Measurements from ENCODE around the gene EFNA4.

GRCh38 chr1:155014709-155015508 is 48.6 kb upstream of the EFNA4 start:
- TF ChIP-seq, protein P1, sequence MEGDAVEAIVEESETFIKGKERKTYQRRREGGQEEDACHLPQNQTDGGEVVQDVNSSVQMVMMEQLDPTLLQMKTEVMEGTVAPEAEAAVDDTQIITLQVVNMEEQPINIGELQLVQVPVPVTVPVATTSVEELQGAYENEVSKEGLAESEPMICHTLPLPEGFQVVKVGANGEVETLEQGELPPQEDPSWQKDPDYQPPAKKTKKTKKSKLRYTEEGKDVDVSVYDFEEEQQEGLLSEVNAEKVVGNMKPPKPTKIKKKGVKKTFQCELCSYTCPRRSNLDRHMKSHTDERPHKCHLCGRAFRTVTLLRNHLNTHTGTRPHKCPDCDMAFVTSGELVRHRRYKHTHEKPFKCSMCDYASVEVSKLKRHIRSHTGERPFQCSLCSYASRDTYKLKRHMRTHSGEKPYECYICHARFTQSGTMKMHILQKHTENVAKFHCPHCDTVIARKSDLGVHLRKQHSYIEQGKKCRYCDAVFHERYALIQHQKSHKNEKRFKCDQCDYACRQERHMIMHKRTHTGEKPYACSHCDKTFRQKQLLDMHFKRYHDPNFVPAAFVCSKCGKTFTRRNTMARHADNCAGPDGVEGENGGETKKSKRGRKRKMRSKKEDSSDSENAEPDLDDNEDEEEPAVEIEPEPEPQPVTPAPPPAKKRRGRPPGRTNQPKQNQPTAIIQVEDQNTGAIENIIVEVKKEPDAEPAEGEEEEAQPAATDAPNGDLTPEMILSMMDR (IDR thresholded peaks at IDR 0.05): no peak
- no peak for TF ChIP-seq POLR2A (IDR thresholded peaks at IDR 0.05)

All from heart left ventricle (tissue), 13 donors.